ENCODE measurements around the gene RBM42. TPM values are rescaled to one million over a fixed set of nuclear protein-coding genes. Genes with fewer than 3 reads are reported as not detected.

The RBM42 gene
- 100 to 1,000 TPM in 2 of 4 donors, 10 to 100 TPM in 2; 63.1 to 112 (median 95.2) TPM for total RNA-seq

DNA sequence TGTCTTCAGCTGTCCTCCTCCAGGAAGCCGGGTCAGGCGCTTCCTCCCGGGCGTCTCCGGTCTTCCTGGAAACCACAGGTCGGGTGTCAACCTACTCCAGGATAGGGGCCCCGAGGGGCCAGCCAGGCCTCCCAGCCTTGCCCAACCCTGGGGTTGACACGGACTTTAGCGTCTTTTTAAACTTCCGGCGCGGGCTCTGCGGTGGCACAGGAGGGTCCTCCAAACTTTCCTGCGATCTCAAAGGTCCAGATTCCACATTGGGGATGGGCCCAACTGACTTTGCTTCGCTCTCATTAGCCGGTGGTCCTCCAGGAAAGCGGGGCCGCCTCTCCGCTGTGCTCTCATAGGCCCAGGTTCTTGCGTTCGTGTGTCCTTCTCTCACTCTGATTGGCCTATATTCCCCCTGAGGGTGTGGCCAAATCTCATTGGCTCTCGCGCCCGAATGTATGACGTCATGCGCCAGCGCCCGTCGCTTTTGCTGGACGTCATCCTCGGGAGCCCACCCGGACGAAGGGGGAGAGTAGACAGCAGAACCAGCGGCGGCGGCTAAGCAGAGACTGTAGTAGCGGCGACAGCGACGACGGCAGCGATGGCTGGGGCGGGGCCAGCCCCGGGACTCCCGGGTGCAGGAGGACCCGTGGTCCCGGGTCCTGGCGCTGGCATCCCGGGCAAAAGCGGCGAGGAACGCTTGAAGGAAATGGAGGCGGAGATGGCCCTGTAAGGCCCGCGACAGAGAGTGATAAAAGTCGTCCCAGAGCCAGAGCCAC is at the start of gene RBM42:
RBM42 (plus strand) TSS at position 472 of the 767 bp plus-strand sequence; CDS start at position 590, 118 bp downstream.
- intact Hi-C loops (cut with DNase I) = loop anchor here (2.0 to 5.0 kb wide), 2 partner anchors 14 to 81 kb away; partner anchors contain the start of gene TMEM147
- H3K4me1 ChIP-seq = peaks cover 19 to 32% (median 28%) of the 10 kb centered on the region in 4 donors
- H3K36me3 ChIP-seq = peaks cover 36 to 38% (median 37%) of the 10 kb centered on the region in 4 donors
- H3K27ac ChIP-seq (replicated peaks in 1 of 4) = peak within 1 kb of the TSS; percentile 86 to 96 (median 92)
- H3K27me3 ChIP-seq = no peaks in the 10 kb centered on the region
- TF ChIP-seq POLR2AphosphoS5 (IDR thresholded peaks at IDR 0.05) (peak; percentile 95), POLR2A (IDR thresholded peaks at IDR 0.05; ENCODE audit: low read depth) (peak; percentile 49), EP300 (IDR thresholded peaks at IDR 0.05) (no peak)
- TF ChIP-seq, protein P1, sequence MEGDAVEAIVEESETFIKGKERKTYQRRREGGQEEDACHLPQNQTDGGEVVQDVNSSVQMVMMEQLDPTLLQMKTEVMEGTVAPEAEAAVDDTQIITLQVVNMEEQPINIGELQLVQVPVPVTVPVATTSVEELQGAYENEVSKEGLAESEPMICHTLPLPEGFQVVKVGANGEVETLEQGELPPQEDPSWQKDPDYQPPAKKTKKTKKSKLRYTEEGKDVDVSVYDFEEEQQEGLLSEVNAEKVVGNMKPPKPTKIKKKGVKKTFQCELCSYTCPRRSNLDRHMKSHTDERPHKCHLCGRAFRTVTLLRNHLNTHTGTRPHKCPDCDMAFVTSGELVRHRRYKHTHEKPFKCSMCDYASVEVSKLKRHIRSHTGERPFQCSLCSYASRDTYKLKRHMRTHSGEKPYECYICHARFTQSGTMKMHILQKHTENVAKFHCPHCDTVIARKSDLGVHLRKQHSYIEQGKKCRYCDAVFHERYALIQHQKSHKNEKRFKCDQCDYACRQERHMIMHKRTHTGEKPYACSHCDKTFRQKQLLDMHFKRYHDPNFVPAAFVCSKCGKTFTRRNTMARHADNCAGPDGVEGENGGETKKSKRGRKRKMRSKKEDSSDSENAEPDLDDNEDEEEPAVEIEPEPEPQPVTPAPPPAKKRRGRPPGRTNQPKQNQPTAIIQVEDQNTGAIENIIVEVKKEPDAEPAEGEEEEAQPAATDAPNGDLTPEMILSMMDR (IDR thresholded peaks at IDR 0.05) = peak in 1 of 3 experiments; percentile 41
- peak; percentile 100 for DNase-seq (ENCODE audit: extremely low spot score)
- H3K4me3 ChIP-seq = peak within 1 kb of the TSS; percentile 88 to 99 (median 94)
- WGBS = 0% methylated on average over 18 of the region's 56 CpGs
- no peaks in the 10 kb centered on the region for H3K9me3 ChIP-seq

DNA sequence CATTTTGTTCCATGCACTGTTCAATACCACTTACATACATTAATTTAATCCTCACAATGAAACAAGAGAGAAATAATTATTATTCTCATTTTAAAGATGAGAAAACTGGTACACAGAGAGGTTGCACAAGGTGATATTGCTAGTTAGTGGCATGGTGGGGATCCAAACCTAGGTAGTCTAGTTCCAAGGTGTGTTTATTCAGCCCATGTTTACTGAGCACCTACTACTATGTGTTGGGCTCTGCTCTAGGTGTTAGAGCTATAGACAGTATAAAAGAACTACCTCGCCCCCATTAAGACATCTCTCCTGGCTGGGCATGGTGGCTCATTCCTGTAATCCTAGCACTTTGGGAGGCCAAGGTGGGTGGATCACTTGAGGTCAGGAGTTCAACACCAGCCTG is 46.1 kb upstream of the RBM42 start:
- Histone ChIP-seq H3K9me3 (peaks cover 0 to 3% (median 0%) of the 10 kb centered on the region in 4 donors), H3K4me3 (no peak overlapping the region), H3K36me3 (no peaks in the 10 kb centered on the region), H3K27me3 (peaks cover 0 to 42% (median 0%) of the 10 kb centered on the region in 4 donors), H3K27ac (replicated peaks in 1 of 4) (no peak overlapping the region), H3K4me1 (no peaks in the 10 kb centered on the region)
- TF ChIP-seq, protein P1 (IDR thresholded peaks at IDR 0.05) = no peak
- TF ChIP-seq POLR2AphosphoS5 (IDR thresholded peaks at IDR 0.05) = no peak
- TF ChIP-seq POLR2A (IDR thresholded peaks at IDR 0.05; ENCODE audit: low read depth) = no peak
- no peak for TF ChIP-seq EP300 (IDR thresholded peaks at IDR 0.05)
- no peak for DNase-seq (ENCODE audit: extremely low spot score)
- WGBS = 89% methylated on average over 1 of the region's 1 CpG
- intact Hi-C loops (cut with DNase I) = no loop called here

GRCh38 chr19:35585848-35586247 is 43.0 kb upstream of the RBM42 start, which contains the start of gene PMIS2:
Gene PMIS2, plus strand, starts transcription at chr19:35586173. Its CDS starts 87 bp downstream, at chr19:35586260.
- 12% methylated on average over 11 of the region's 16 CpGs for WGBS
- Histone ChIP-seq H3K27me3 (peaks cover 0 to 34% (median 0%) of the 10 kb centered on the region in 4 donors), H3K27ac (replicated peaks in 1 of 4) (no peak within 1 kb of the TSS), H3K4me3 (no peak within 1 kb of the TSS), H3K36me3 (no peaks in the 10 kb centered on the region), H3K4me1 (no peaks in the 10 kb centered on the region), H3K9me3 (no peaks in the 10 kb centered on the region)
- intact Hi-C loops (cut with DNase I) = no loop called here
- DNase-seq (ENCODE audit: extremely low spot score) = no peak
- no peak for TF ChIP-seq POLR2AphosphoS5 (IDR thresholded peaks at IDR 0.05)
- no peak for TF ChIP-seq EP300 (IDR thresholded peaks at IDR 0.05)
- no peak for TF ChIP-seq POLR2A (IDR thresholded peaks at IDR 0.05; ENCODE audit: low read depth)
- TF ChIP-seq, protein P1 (IDR thresholded peaks at IDR 0.05) = no peak

DNA sequence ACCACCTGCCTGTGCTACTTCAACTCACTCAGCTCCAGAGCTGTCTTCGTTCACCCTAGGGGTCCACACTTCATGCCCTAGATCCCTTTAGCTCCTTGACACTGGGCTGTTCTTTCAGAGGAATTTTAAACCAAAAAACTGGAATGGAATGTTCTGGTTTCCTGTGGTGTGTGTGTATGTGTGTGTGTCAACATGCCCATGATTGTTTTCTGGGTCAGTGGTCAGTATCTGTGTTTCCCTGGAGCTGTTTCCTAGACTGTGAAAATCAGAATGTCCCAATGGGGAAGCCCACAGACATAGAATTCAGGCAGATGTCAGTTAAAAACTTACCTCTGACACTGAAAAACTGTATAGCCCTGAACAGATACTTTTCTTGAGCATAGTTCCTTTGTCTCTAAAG is 41.5 kb upstream of the RBM42 start:
- no peaks in the 10 kb centered on the region for H3K9me3 ChIP-seq
- H3K27me3 ChIP-seq = peaks cover 0 to 43% (median 0%) of the 10 kb centered on the region in 4 donors
- intact Hi-C loops (cut with DNase I) = no loop called here
- H3K27ac ChIP-seq (replicated peaks in 1 of 4) = no peak overlapping the region
- H3K36me3 ChIP-seq = no peaks in the 10 kb centered on the region
- no peak for TF ChIP-seq POLR2A (IDR thresholded peaks at IDR 0.05; ENCODE audit: low read depth)
- TF ChIP-seq, protein P1 (IDR thresholded peaks at IDR 0.05) = no peak
- TF ChIP-seq POLR2AphosphoS5 (IDR thresholded peaks at IDR 0.05) = no peak
- TF ChIP-seq EP300 (IDR thresholded peaks at IDR 0.05) = no peak
- no peaks in the 10 kb centered on the region for H3K4me1 ChIP-seq
- WGBS = 88% methylated on average over 1 of the region's 1 CpG
- H3K4me3 ChIP-seq = no peak overlapping the region
- no peak for DNase-seq (ENCODE audit: extremely low spot score)
